SK-N-SH (cell line): ENCODE data around the gene CD83. TPM values are rescaled to one million over a fixed set of nuclear protein-coding genes. Genes with fewer than 3 reads are reported as not detected.

Experiments used
- CTCF ChIA-PET: fragments of 300-600, 350-600 bp; formaldehyde crosslinking; extraction: SDS; loops from one replicate; lab custom pipeline; 2021; lab: Yijun Ruan, JAX
- POLR2A ChIA-PET: fragments of 350-600 bp; sonication (Branson Sonifier 250); formaldehyde crosslinking; extraction: SDS; loops from one replicate; lab custom pipeline; 2020; ENCODE audit warnings: antibody characterized with exemption, inconsistent platforms; lab: Yijun Ruan, JAX
- DNase-seq: peaks from one replicate; pipeline ENCODE4 v3.0.0; 2012
- H2AFZ ChIP-seq: fragments of 200-600 bp; sonication (generic); 2 replicates; pipeline ENCODE4 v1.8.1; 2016; ENCODE audit warnings: antibody characterized with exemption, mild to moderate bottlenecking, low read depth
- H3F3A ChIP-seq: fragments of 200-600 bp; sonication (generic); replicated peaks from 2 replicates; pipeline ENCODE3; 2016; ENCODE audit warnings: antibody characterized with exemption, mild to moderate bottlenecking; ENCODE audit not compliant: insufficient read depth
- H3K27ac ChIP-seq, 2 experiments: fragments of 200-500 bp in 1 of 2; fragments of 200-600 bp in 1 of 2; sonication (Bioruptor generic) in 1 of 2; sonication (generic), shearing (Covaris generic) in 1 of 2; 2 replicates each; pipeline versions ENCODE4 v1.5.1 to v1.6.1; 2014 to 2016; ENCODE audit warnings: low read depth in 2 of 2, inconsistent platforms in 1 of 2, low read length in 1 of 2, mild to moderate bottlenecking in 1 of 2, mixed read lengths in 1 of 2
- H3K27me3 ChIP-seq: fragments of 200-600 bp; sonication (generic), shearing (Covaris generic); 2 replicates; pipeline ENCODE4 v1.6.1; 2016; ENCODE audit warnings: mixed run types; ENCODE audit not compliant: insufficient read depth
- H3K36me3 ChIP-seq, 2 experiments: fragments of 200-500 bp in 1 of 2; fragments of 200-600 bp in 1 of 2; sonication (Bioruptor generic) in 1 of 2; sonication (generic) in 1 of 2; replicated peaks in 1 of 2; 2 replicates each; pipeline versions ENCODE3 to v1.5.1; 2014 to 2016; ENCODE audit warnings: low read length in 1 of 2, mild to moderate bottlenecking in 1 of 2; ENCODE audit not compliant: insufficient read depth in 2 of 2, control insufficient read depth in 1 of 2
- H3K4me1 ChIP-seq, 2 experiments: fragments of 200-500 bp in 1 of 2; fragments of 200-600 bp in 1 of 2; sonication (Bioruptor generic) in 1 of 2; sonication (generic), shearing (Covaris generic) in 1 of 2; 2 replicates each; pipeline versions ENCODE4 v1.5.1 to v1.6.1; 2014 to 2016; ENCODE audit warnings: low read depth in 1 of 2, low read length in 1 of 2, mixed run types in 1 of 2; ENCODE audit not compliant: insufficient read depth in 2 of 2, control insufficient read depth in 1 of 2
- H3K4me2 ChIP-seq: fragments of 200-600 bp; sonication (generic), shearing (Covaris generic); 2 replicates; pipeline ENCODE4 v1.6.1; 2017; ENCODE audit warnings: mixed run types
- H3K4me3 ChIP-seq, 2 experiments: fragments of 200-500 bp in 1 of 2; fragments of 200-600 bp in 1 of 2; sonication (Bioruptor generic) in 1 of 2; sonication (generic), shearing (Covaris generic) in 1 of 2; 2 replicates each; pipeline versions ENCODE4 v1.5.1 to v1.8.1; 2014 to 2016; ENCODE audit warnings: low read depth in 2 of 2, inconsistent platforms in 1 of 2, low read length in 1 of 2, mild to moderate bottlenecking in 1 of 2, mixed read lengths in 1 of 2, moderate library complexity in 1 of 2
- H3K79me2 ChIP-seq: fragments of 200-600 bp; sonication (generic); 2 replicates; pipeline ENCODE4 v1.8.1; 2017; ENCODE audit warnings: mild to moderate bottlenecking; ENCODE audit not compliant: insufficient read depth
- H3K9ac ChIP-seq: fragments of 200-600 bp; sonication (generic); 2 replicates; pipeline ENCODE4 v1.6.1; 2017; ENCODE audit warnings: mixed run types
- H3K9me2 ChIP-seq: fragments of 200-600 bp; sonication (generic); 2 replicates; pipeline ENCODE4 v1.6.1; 2017; ENCODE audit warnings: mixed run types
- H3K9me3 ChIP-seq: fragments of 200-600 bp; sonication (generic); 2 replicates; pipeline ENCODE4 v1.6.1; 2017; ENCODE audit warnings: mixed run types, mild to moderate bottlenecking, moderate library complexity
- H4K20me1 ChIP-seq: fragments of 200-600 bp; sonication (generic); 2 replicates; pipeline ENCODE4 v1.6.1; 2017; ENCODE audit warnings: mild to moderate bottlenecking, mixed run types; ENCODE audit not compliant: insufficient read depth
- CHD2 ChIP-seq: fragments of 150-350 bp; IDR thresholded peaks from 2 replicates; pipeline ENCODE4 v1.6.1; 2018; ENCODE audit warnings: low read length; ENCODE audit not compliant: partially characterized antibody
- FOXJ3 ChIP-seq: sonication (generic); formaldehyde crosslinking; IDR thresholded peaks from 2 replicates; pipeline ENCODE4 v1.5.1; 2020; ENCODE audit warnings: mild to moderate bottlenecking, missing genetic modification reagents
- GABPA ChIP-seq: IDR thresholded peaks from 2 replicates; pipeline ENCODE4 v1.4.0; 2012; ENCODE audit warnings: low read depth, mild to moderate bottlenecking
- NRF1 ChIP-seq: IDR thresholded peaks from 2 replicates; pipeline ENCODE4 v1.6.1; 2012; ENCODE audit warnings: low read depth, mild to moderate bottlenecking, low read length
- PBX3 ChIP-seq: IDR thresholded peaks from 2 replicates; pipeline ENCODE4; 2012
- RAD21 ChIP-seq: IDR thresholded peaks from 2 replicates; pipeline ENCODE4 v1.6.1; 2012; ENCODE audit warnings: mild to moderate bottlenecking, low read length
- RCOR1 ChIP-seq: fragments of 150-350 bp; IDR thresholded peaks from 2 replicates; pipeline ENCODE4 v1.6.1; 2017; ENCODE audit warnings: antibody characterized with exemption, low read length
- RFX5 ChIP-seq: IDR thresholded peaks from 2 replicates; pipeline ENCODE4 v1.6.1; 2012; ENCODE audit warnings: mild to moderate bottlenecking, improper control_type of control experiment, low read length
- TCF12 ChIP-seq: IDR thresholded peaks from 2 replicates; pipeline ENCODE4 v1.4.0; 2012
- TEAD4 ChIP-seq: IDR thresholded peaks from 2 replicates; pipeline ENCODE4 v1.4.0; 2012; ENCODE audit warnings: mild to moderate bottlenecking, borderline replicate concordance; ENCODE audit not compliant: insufficient read depth
- YY1 ChIP-seq: IDR thresholded peaks from 2 replicates; pipeline ENCODE4 v1.4.0; 2012; ENCODE audit warnings: low read depth, mild to moderate bottlenecking
- ZBTB33 ChIP-seq: IDR thresholded peaks from 2 replicates; pipeline ENCODE4 v1.4.0; 2012; ENCODE audit warnings: low read depth, borderline replicate concordance
- WGBS: methylation state at CpG from one replicate; pipeline ENCODE4 v1.1.6; 2017; ENCODE audit warnings: low lambda C conversion rate; 5-methylcytosine and 5-hydroxymethylcytosine counted together
- polyA plus RNA-seq, 3 experiments: library from polyadenylated mRNA; depleted of rRNA; stranded (reverse); fragments of >200 nt; gene quantifications; 2 replicates each; pipeline ENCODE4 v1.2.3, GENCODE V29; 2012
- TF ChIP-seq, protein P1 (sequence below): fragments of 150-350 bp; IDR thresholded peaks from 2 replicates; pipeline ENCODE4 v1.6.1; 2016; ENCODE audit warnings: mild to moderate bottlenecking, low read depth, low read length
- TF ChIP-seq, protein P2 (sequence below): fragments of 150-350 bp; IDR thresholded peaks from 2 replicates; pipeline ENCODE4 v1.6.1; 2017; ENCODE audit warnings: antibody characterized with exemption, low read length, low read depth, borderline replicate concordance
- TF ChIP-seq, protein P3 (sequence below): IDR thresholded peaks from 2 replicates; pipeline ENCODE4 v1.4.0; 2012; ENCODE audit warnings: low read depth, borderline replicate concordance
- TF ChIP-seq, protein P4 (sequence below): IDR thresholded peaks from 2 replicates; pipeline ENCODE4 v1.6.1; 2012; ENCODE audit warnings: mild to moderate bottlenecking, low read depth, low read length, moderate library complexity

CD83 gene
- polyA plus RNA-seq, 1 of the 3 experiments (the other 2 are of a cell fraction), result 2.0 TPM

- no peak overlapping the region for H3K4me3 ChIP-seq
- H2AFZ ChIP-seq, result no peak overlapping the region
- 68% methylated on average over 11 of the region's 11 CpGs for WGBS
- no peak overlapping the region for H3K27ac ChIP-seq
- no peaks in the 10 kb centered on the region for H3K36me3 ChIP-seq
- no peak overlapping the region for H3K9ac ChIP-seq
- no peak overlapping the region for H3K4me2 ChIP-seq
- H3K4me1 ChIP-seq, result no peaks in the 10 kb centered on the region
- POLR2A ChIA-PET, result no interaction called here
- H3K9me3 ChIP-seq, result no peaks in the 10 kb centered on the region
- H3K79me2 ChIP-seq, result no peaks in the 10 kb centered on the region
- no peak for DNase-seq
- TF ChIP-seq ZBTB33, result no peak
- TF ChIP-seq NRF1, result no peak
- TF ChIP-seq, protein P1, sequence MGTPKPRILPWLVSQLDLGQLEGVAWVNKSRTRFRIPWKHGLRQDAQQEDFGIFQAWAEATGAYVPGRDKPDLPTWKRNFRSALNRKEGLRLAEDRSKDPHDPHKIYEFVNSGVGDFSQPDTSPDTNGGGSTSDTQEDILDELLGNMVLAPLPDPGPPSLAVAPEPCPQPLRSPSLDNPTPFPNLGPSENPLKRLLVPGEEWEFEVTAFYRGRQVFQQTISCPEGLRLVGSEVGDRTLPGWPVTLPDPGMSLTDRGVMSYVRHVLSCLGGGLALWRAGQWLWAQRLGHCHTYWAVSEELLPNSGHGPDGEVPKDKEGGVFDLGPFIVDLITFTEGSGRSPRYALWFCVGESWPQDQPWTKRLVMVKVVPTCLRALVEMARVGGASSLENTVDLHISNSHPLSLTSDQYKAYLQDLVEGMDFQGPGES, result no peak
- H4K20me1 ChIP-seq, result no peaks in the 10 kb centered on the region
- H3K9me2 ChIP-seq, result no peaks in the 10 kb centered on the region
- CTCF ChIA-PET, result interaction anchor here (0.7 to 1.1 kb wide), 3 partner anchors 14 to 46 kb away, joined by 3 read pairs; no protein-coding TSS in a partner anchor
- H3K27me3 ChIP-seq, result no peaks in the 10 kb centered on the region
- H3F3A ChIP-seq, result no peaks in the 10 kb centered on the region
These were observed 24.5 kb upstream of the CD83 start for GRCh38 chr6:14092838-14093789.

- Histone ChIP-seq H3K9me3 (no peaks in the 10 kb centered on the region), H3K79me2 (no peaks in the 10 kb centered on the region), H3K4me3 (no peak overlapping the region), H2AFZ (no peak overlapping the region), H3K4me2 (no peak overlapping the region), H3K27ac (no peak overlapping the region), H3F3A (no peaks in the 10 kb centered on the region), H3K9ac (no peak overlapping the region), H4K20me1 (no peaks in the 10 kb centered on the region), H3K36me3 (no peaks in the 10 kb centered on the region), H3K9me2 (no peaks in the 10 kb centered on the region), H3K4me1 (no peaks in the 10 kb centered on the region), H3K27me3 (no peaks in the 10 kb centered on the region)
- DNase-seq, result no peak
- TF ChIP-seq, protein P2, sequence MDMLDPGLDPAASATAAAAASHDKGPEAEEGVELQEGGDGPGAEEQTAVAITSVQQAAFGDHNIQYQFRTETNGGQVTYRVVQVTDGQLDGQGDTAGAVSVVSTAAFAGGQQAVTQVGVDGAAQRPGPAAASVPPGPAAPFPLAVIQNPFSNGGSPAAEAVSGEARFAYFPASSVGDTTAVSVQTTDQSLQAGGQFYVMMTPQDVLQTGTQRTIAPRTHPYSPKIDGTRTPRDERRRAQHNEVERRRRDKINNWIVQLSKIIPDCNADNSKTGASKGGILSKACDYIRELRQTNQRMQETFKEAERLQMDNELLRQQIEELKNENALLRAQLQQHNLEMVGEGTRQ, result no peak
- TF ChIP-seq, protein P3, sequence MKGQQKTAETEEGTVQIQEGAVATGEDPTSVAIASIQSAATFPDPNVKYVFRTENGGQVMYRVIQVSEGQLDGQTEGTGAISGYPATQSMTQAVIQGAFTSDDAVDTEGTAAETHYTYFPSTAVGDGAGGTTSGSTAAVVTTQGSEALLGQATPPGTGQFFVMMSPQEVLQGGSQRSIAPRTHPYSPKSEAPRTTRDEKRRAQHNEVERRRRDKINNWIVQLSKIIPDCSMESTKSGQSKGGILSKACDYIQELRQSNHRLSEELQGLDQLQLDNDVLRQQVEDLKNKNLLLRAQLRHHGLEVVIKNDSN, result no peak
- TF ChIP-seq, protein P4, sequence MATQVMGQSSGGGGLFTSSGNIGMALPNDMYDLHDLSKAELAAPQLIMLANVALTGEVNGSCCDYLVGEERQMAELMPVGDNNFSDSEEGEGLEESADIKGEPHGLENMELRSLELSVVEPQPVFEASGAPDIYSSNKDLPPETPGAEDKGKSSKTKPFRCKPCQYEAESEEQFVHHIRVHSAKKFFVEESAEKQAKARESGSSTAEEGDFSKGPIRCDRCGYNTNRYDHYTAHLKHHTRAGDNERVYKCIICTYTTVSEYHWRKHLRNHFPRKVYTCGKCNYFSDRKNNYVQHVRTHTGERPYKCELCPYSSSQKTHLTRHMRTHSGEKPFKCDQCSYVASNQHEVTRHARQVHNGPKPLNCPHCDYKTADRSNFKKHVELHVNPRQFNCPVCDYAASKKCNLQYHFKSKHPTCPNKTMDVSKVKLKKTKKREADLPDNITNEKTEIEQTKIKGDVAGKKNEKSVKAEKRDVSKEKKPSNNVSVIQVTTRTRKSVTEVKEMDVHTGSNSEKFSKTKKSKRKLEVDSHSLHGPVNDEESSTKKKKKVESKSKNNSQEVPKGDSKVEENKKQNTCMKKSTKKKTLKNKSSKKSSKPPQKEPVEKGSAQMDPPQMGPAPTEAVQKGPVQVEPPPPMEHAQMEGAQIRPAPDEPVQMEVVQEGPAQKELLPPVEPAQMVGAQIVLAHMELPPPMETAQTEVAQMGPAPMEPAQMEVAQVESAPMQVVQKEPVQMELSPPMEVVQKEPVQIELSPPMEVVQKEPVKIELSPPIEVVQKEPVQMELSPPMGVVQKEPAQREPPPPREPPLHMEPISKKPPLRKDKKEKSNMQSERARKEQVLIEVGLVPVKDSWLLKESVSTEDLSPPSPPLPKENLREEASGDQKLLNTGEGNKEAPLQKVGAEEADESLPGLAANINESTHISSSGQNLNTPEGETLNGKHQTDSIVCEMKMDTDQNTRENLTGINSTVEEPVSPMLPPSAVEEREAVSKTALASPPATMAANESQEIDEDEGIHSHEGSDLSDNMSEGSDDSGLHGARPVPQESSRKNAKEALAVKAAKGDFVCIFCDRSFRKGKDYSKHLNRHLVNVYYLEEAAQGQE, result no peak
- TF ChIP-seq FOXJ3 (CRISPR knock-in tag) (no peak), GABPA (no peak), TEAD4 (no peak), YY1 (no peak), NRF1 (no peak), RCOR1 (no peak), PBX3 (no peak), RFX5 (no peak), CHD2 (no peak), TCF12 (no peak), RAD21 (no peak)
- WGBS, result 70% methylated on average over 4 of the region's 4 CpGs
- POLR2A ChIA-PET, result no interaction called here
- CTCF ChIA-PET, result interaction anchor here (1.0 to 1.5 kb wide), 2 partner anchors 17 to 34 kb away, joined by 3 to 4 read pairs; no protein-coding TSS in a partner anchor
These were observed 22.9 kb upstream of the CD83 start for GRCh38 chr6:14094721-14095120.
